K562 (cell line): ENCODE data around the gene ATXN7L1. TPM values are rescaled to one million over a fixed set of nuclear protein-coding genes. Genes with fewer than 3 reads are reported as not detected.

Experiments
- CHD4 ChIP-seq: fragments of 200-600 bp; sonication (generic); IDR thresholded peaks from 3 replicates; pipeline ENCODE4 v1.6.1; 2012; ENCODE audit warnings: low read depth, mild to moderate bottlenecking, mixed read lengths, low read length, inconsistent platforms; ENCODE audit not compliant: insufficient read depth, insufficient replicate concordance, poor library complexity, severe bottlenecking
- ETS2 ChIP-seq: IDR thresholded peaks from 2 replicates; pipeline ENCODE4 v1.6.1; 2016; ENCODE audit warnings: borderline replicate concordance, missing genetic modification characterization, mild to moderate bottlenecking, moderate library complexity, missing compliant biosample characterization; ENCODE audit not compliant: poor library complexity, severe bottlenecking
- FOXJ2 ChIP-seq: fragments of 200-800 bp; sonication (Bioruptor generic); IDR thresholded peaks from 2 replicates; pipeline ENCODE4 v1.6.1; 2016; ENCODE audit warnings: missing genetic modification characterization, missing compliant biosample characterization
- KDM5B ChIP-seq: fragments of 200-600 bp; sonication (generic); IDR thresholded peaks from 2 replicates; pipeline ENCODE4 v1.6.1; 2012; ENCODE audit warnings: low read depth, mild to moderate bottlenecking, moderate library complexity, low read length, control low read depth, inconsistent platforms; ENCODE audit not compliant: insufficient replicate concordance
- MTA2 ChIP-seq: fragments of 450-650 bp; IDR thresholded peaks from 2 replicates; pipeline ENCODE4 v1.6.1; 2016; ENCODE audit warnings: low read depth
- PHF20 ChIP-seq: fragments of 450-650 bp; IDR thresholded peaks from 2 replicates; pipeline ENCODE4 v1.6.1; 2018; ENCODE audit not compliant: partially characterized antibody
- PRDM10 ChIP-seq: fragments of 450-650 bp; IDR thresholded peaks from 2 replicates; pipeline ENCODE4 v1.6.1; 2018; ENCODE audit not compliant: partially characterized antibody
- TAF9B ChIP-seq: fragments of 450-650 bp; IDR thresholded peaks from 2 replicates; pipeline ENCODE4 v1.6.1; 2018; ENCODE audit warnings: mild to moderate bottlenecking; ENCODE audit not compliant: partially characterized antibody
- TRIM28 ChIP-seq: fragments of 450-650 bp; IDR thresholded peaks from 2 replicates; pipeline ENCODE4 v1.6.1; 2017
- UBTF ChIP-seq, 2 experiments: IDR thresholded peaks; 2 replicates each; pipeline ENCODE4 v1.6.1; 2012; ENCODE audit warnings: improper control_type of control experiment in 2 of 2, low read depth in 2 of 2, low read length in 2 of 2, borderline replicate concordance in 1 of 2
- XRCC3 ChIP-seq: fragments of 450-650 bp; IDR thresholded peaks from 2 replicates; pipeline ENCODE4 v1.6.1; 2017; ENCODE audit warnings: mild to moderate bottlenecking, moderate library complexity
- ZSCAN29 ChIP-seq: fragments of 450-650 bp; IDR thresholded peaks from 2 replicates; pipeline ENCODE4 v1.6.1; 2017
- polyA plus RNA-seq, 8 experiments: library from polyadenylated mRNA; depleted of rRNA in 4 of 8; stranded (reverse) in 5 of 8; unstranded in 3 of 8; fragments of >200 nt; fragmentation: Nextera tagmentation in 2 of 8; fragmentation: Illumina TruSeq in 1 of 8; extraction: Ambion mirVana in 2 of 8; extraction: Trizol in 1 of 8; gene quantifications; 2 replicates each; pipeline versions ENCODE4 v1.2.1 to v1.2.3, GENCODE V29; 2011 to 2014; ENCODE audit warnings: inconsistent platforms in 1 of 8, missing spikeins in 1 of 8
- total RNA-seq, 7 experiments: library from RNA; depleted of rRNA in 6 of 7; stranded (reverse); fragments of >200 nt in 6 of 7; fragmentation: Illumina TruSeq in 2 of 7; extraction: Trizol in 2 of 7; gene quantifications; 2 replicates each; pipeline versions ENCODE4 v1.2.1 to v1.2.3, GENCODE V29; 2011 to 2021; ENCODE audit warnings: low replicate concordance in 1 of 7

ATXN7L1 gene
- total and polyA plus RNA-seq, 9 of the 15 experiments (the other 6 are each of a cell fraction or from before 2014, with no cell fraction given): 6.6 to 13.7 (median 10.7) TPM

GRCh38 chr7:105664816-105665525 is 211.4 kb downstream of the ATXN7L1 start (continued):
- TF ChIP-seq UBTF (IDR thresholded peaks at IDR 0.05; ENCODE audit: borderline replicate concordance in 1 of 2, low read depth in 2 of 2, low read length in 2 of 2) (no peak), TAF9B (no peak), PHF20 (no peak), PRDM10 (peak; percentile 31), KDM5B (no peak), FOXJ2 (tag) (peak; percentile 99), ETS2 (no peak), MTA2 (no peak), TRIM28 (no peak; the same call in 1 of the 2 replicates), ZSCAN29 (no peak), XRCC3 (no peak), CHD4 (no peak)
